Measurements from ENCODE around the gene TIMD4.
"Not testable (repeated sequence)": the region's sequence is repeated elsewhere in the genome, so short reads cannot be mapped to it uniquely, and the experiment has no call there.

The TIMD4 gene

GRCh38 chr5:156974328-156974727 lies 11.3 kb upstream of the TIMD4 start:
- DNase-seq (ENCODE audit: extremely low read depth, low read depth) = no peak
- TF ChIP-seq CTCF (IDR thresholded peaks at IDR 0.05; ENCODE audit: low read depth, low read length) = no peak

GRCh38 chr5:156971848-156972525 lies 9.0 kb upstream of the TIMD4 start:
- TF ChIP-seq CTCF (IDR thresholded peaks at IDR 0.05; ENCODE audit: low read depth, low read length) = no peak
- no peak for DNase-seq (ENCODE audit: extremely low read depth, low read depth)

- no peak for DNase-seq (ENCODE audit: extremely low read depth, low read depth)
- TF ChIP-seq CTCF (IDR thresholded peaks at IDR 0.05; ENCODE audit: low read depth, low read length) = no peak
Measured at GRCh38 chr5:156971415-156971814, 8.4 kb upstream of the TIMD4 start.

GRCh38 chr5:156967386-156967785 lies 4.4 kb upstream of the TIMD4 start:
- DNase-seq (ENCODE audit: extremely low read depth, low read depth) = not testable (repeated sequence)

GRCh38 chr5:156956321-156956720 lies 6.7 kb downstream of the TIMD4 start:
- no peak for TF ChIP-seq CTCF (IDR thresholded peaks at IDR 0.05; ENCODE audit: low read depth, low read length)
- no peak for DNase-seq (ENCODE audit: extremely low read depth, low read depth)

- DNase-seq (ENCODE audit: extremely low read depth, low read depth) = no peak
- TF ChIP-seq CTCF (IDR thresholded peaks at IDR 0.05; ENCODE audit: low read depth, low read length) = no peak
Measured at GRCh38 chr5:156951359-156951758, 11.7 kb downstream of the TIMD4 start.

- no peak for DNase-seq (ENCODE audit: extremely low read depth, low read depth)
- no peak for TF ChIP-seq CTCF (IDR thresholded peaks at IDR 0.05; ENCODE audit: low read depth, low read length)
Measured at GRCh38 chr5:156950716-156951115, 12.3 kb downstream of the TIMD4 start.

GRCh38 chr5:156949424-156949823 lies 13.6 kb downstream of the TIMD4 start:
- TF ChIP-seq CTCF (IDR thresholded peaks at IDR 0.05; ENCODE audit: low read depth, low read length) = no peak
- no peak for DNase-seq (ENCODE audit: extremely low read depth, low read depth)
